H9 (cell line): ENCODE results near the gene ZNF804A. TPM values are rescaled to one million over a fixed set of nuclear protein-coding genes. Genes with fewer than 3 reads are reported as not detected.

Experiments used
- DNase-seq: peaks from one replicate; pipeline ENCODE4 v3.0.0-alpha.2; 2017
- H2AFZ ChIP-seq: one replicate; pipeline ENCODE4 v1.6.1; 2013; ENCODE audit warnings: mild to moderate bottlenecking, low read length, control low read depth, moderate library complexity
- H2AK5ac ChIP-seq: 2 replicates; pipeline ENCODE4 v1.6.1; 2013; ENCODE audit warnings: low read length, control low read depth, mixed read lengths; ENCODE audit not compliant: insufficient read length
- H2BK120ac ChIP-seq: one replicate; pipeline ENCODE4 v1.6.1; 2013; ENCODE audit warnings: low read depth, mild to moderate bottlenecking, low read length, control low read depth, inconsistent platforms; ENCODE audit not compliant: poor library complexity, severe bottlenecking
- H2BK12ac ChIP-seq: 2 replicates; pipeline ENCODE4 v1.6.1; 2013; ENCODE audit warnings: low read length, control low read depth, mixed read lengths, low read depth; ENCODE audit not compliant: insufficient read length
- H2BK15ac ChIP-seq: 2 replicates; pipeline ENCODE4 v1.6.1; 2013; ENCODE audit warnings: low read depth, low read length, control low read depth
- H2BK20ac ChIP-seq: one replicate; pipeline ENCODE4 v1.6.1; 2013; ENCODE audit warnings: low read depth, mild to moderate bottlenecking, low read length, control low read depth, inconsistent platforms; ENCODE audit not compliant: poor library complexity, severe bottlenecking
- H2BK5ac ChIP-seq: 2 replicates; pipeline ENCODE4 v1.6.1; 2013; ENCODE audit warnings: low read length, control low read depth, mixed read lengths; ENCODE audit not compliant: insufficient read length
- H3K14ac ChIP-seq: 2 replicates; pipeline ENCODE4 v1.6.1; 2013; ENCODE audit warnings: low read length, control low read depth; ENCODE audit not compliant: insufficient read depth
- H3K18ac ChIP-seq: 2 replicates; pipeline ENCODE4 v1.6.1; 2013; ENCODE audit warnings: low read depth, mild to moderate bottlenecking, mixed read lengths, low read length, control low read depth; ENCODE audit not compliant: insufficient read length
- H3K23ac ChIP-seq: 2 replicates; pipeline ENCODE4 v1.6.1; 2013; ENCODE audit warnings: low read length, control low read depth, mixed read lengths, low read depth; ENCODE audit not compliant: insufficient read length
- H3K23me2 ChIP-seq: 2 replicates; pipeline ENCODE4 v1.6.1; 2013; ENCODE audit warnings: low read depth, mild to moderate bottlenecking, mixed read lengths, low read length, control low read depth; ENCODE audit not compliant: insufficient read length, poor library complexity, severe bottlenecking
- H3K27ac ChIP-seq: 2 replicates; pipeline ENCODE4 v1.5.1; 2013; ENCODE audit warnings: low read length, control low read depth, mixed read lengths, low read depth; ENCODE audit not compliant: insufficient read length
- H3K27me3 ChIP-seq: 2 replicates; pipeline ENCODE4 v1.6.1; 2013; ENCODE audit warnings: low read length, control low read depth, inconsistent platforms; ENCODE audit not compliant: insufficient read depth
- H3K4ac ChIP-seq: 2 replicates; pipeline ENCODE4 v1.6.1; 2013; ENCODE audit warnings: low read depth, mild to moderate bottlenecking, control low read depth, inconsistent platforms, low read length, moderate library complexity
- H3K4me1 ChIP-seq: 2 replicates; pipeline ENCODE4 v1.6.1; 2013; ENCODE audit warnings: low read length, control low read depth, inconsistent platforms; ENCODE audit not compliant: insufficient read depth
- H3K4me2 ChIP-seq: 2 replicates; pipeline ENCODE4 v1.6.1; 2013; ENCODE audit warnings: low read length, control low read depth, mixed read lengths; ENCODE audit not compliant: insufficient read length, insufficient read depth
- H3K56ac ChIP-seq: 2 replicates; pipeline ENCODE4 v1.6.1; 2013; ENCODE audit warnings: low read depth, mild to moderate bottlenecking, mixed read lengths, low read length, control low read depth; ENCODE audit not compliant: insufficient read length
- H3K79me1 ChIP-seq: 2 replicates; pipeline ENCODE4 v1.6.1; 2013; ENCODE audit warnings: low read depth, mild to moderate bottlenecking, moderate library complexity, low read length, control low read depth, inconsistent platforms; ENCODE audit not compliant: insufficient read depth, poor library complexity, severe bottlenecking
- H3K79me2 ChIP-seq: 2 replicates; pipeline ENCODE4 v1.6.1; 2013; ENCODE audit warnings: low read length, control low read depth, inconsistent platforms; ENCODE audit not compliant: insufficient read depth
- H3K9ac ChIP-seq: 2 replicates; pipeline ENCODE4 v1.6.1; 2013; ENCODE audit warnings: low read length, control low read depth, mixed read lengths; ENCODE audit not compliant: insufficient read length; ENCODE audit errors: extremely low read depth
- H3K9me3 ChIP-seq: one replicate; pipeline ENCODE4 v1.6.1; 2013; ENCODE audit warnings: low read depth, low read length, inconsistent platforms; ENCODE audit not compliant: control insufficient read depth
- H3T11ph ChIP-seq: one replicate; pipeline ENCODE4 v1.6.1; 2013; ENCODE audit warnings: mild to moderate bottlenecking, low read length, control low read depth, inconsistent platforms
- H4K20me1 ChIP-seq: one replicate; pipeline ENCODE4 v1.6.1; 2013; ENCODE audit not compliant: control insufficient read depth, insufficient read length, insufficient read depth
- H4K5ac ChIP-seq: 2 replicates; pipeline ENCODE4 v1.6.1; 2013; ENCODE audit warnings: low read depth, mild to moderate bottlenecking, mixed read lengths, low read length, control low read depth; ENCODE audit not compliant: insufficient read length
- H4K8ac ChIP-seq: replicated peaks from 2 replicates; pipeline ENCODE4 v1.6.1; 2013; ENCODE audit warnings: low read length, control low read depth, mixed read lengths, low read depth; ENCODE audit not compliant: insufficient read length
- H4K91ac ChIP-seq: 2 replicates; pipeline ENCODE4 v1.6.1; 2013; ENCODE audit warnings: low read depth, mild to moderate bottlenecking, moderate library complexity, mixed read lengths, low read length, control low read depth; ENCODE audit not compliant: insufficient read length
- H3K27ac Mint-ChIP-seq, 3 experiments: 2 replicates in 2 of 3; 3 replicates in 1 of 3; pipeline ENCODE4 v1.8.0; 2020 to 2021; ENCODE audit warnings: mixed read lengths in 3 of 3, mild to moderate bottlenecking in 1 of 3, moderate library complexity in 1 of 3
- H3K27me3 Mint-ChIP-seq: 2 replicates; pipeline ENCODE4 v1.8.0; 2021; ENCODE audit warnings: low read depth, mild to moderate bottlenecking, moderate library complexity, mixed read lengths
- H3K36me3 Mint-ChIP-seq, 3 experiments: 2 replicates in 2 of 3; 3 replicates in 1 of 3; pipeline ENCODE4 v1.8.0; 2020 to 2021; ENCODE audit warnings: low read depth in 3 of 3, mixed read lengths in 3 of 3; ENCODE audit not compliant: insufficient read depth in 1 of 3
- H3K4me1 Mint-ChIP-seq, 2 experiments: 2 replicates each; pipeline ENCODE4 v1.8.0; 2020; ENCODE audit warnings: mixed read lengths in 2 of 2
- H3K4me3 Mint-ChIP-seq, 2 experiments: 2 replicates in 1 of 2; 3 replicates in 1 of 2; pipeline ENCODE4 v1.8.0; 2020 to 2021; ENCODE audit warnings: mild to moderate bottlenecking in 2 of 2, mixed read lengths in 2 of 2, moderate library complexity in 1 of 2
- H3K9me3 Mint-ChIP-seq, 2 experiments: 2 replicates in 1 of 2; 3 replicates in 1 of 2; pipeline ENCODE4 v1.8.0; 2020; ENCODE audit warnings: mild to moderate bottlenecking in 2 of 2, mixed read lengths in 2 of 2, moderate library complexity in 1 of 2
- WGBS: extraction: QIAGEN DNeasy Blood & Tissue Kit; methylation state at CpG from one replicate; pipeline ENCODE4 v1.1.7; 2013; ENCODE audit warnings: missing lambda C conversion rate, low lambda C conversion rate, mixed read lengths; ENCODE audit not compliant: insufficient read length; ENCODE audit errors: extremely low coverage; 5-methylcytosine and 5-hydroxymethylcytosine counted together
- total RNA-seq: library from RNA; stranded (reverse); gene quantifications from 2 replicates; pipeline ENCODE4 v1.2.1, GENCODE V29; 2021
- TF ChIP-seq, protein P1 (sequence below): fragments of 200-600 bp; sonication (generic); conservative IDR thresholded peaks from 3 replicates; pipeline ENCODE4 v1.8.0; 2021; ENCODE audit warnings: antibody characterized with exemption, mild to moderate bottlenecking

The ZNF804A gene
- total RNA-seq, 1 experiment from 2014 or later, result not detected

DNA sequence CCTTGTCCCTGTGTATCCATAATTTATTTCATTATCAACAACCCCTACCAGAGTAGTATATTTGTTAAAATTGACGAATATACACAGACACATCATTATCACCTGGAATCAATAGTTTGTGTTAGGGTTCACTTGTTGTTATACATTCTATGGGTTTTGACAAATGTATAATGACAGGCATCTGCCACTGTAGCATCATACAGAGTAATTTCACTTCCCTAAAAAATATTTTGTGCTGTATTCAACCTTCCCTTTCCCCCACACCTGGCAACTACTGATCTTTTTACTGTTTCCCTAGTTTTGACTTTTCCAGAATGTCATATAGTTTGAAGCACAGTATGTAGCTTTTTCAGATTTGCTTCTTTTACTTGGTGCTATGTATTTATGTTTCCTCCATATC lies 132.0 kb downstream of the ZNF804A start:
- Histone ChIP-seq H3K79me2 (no peaks in the 10 kb centered on the region), H2BK12ac (no peak overlapping the region), H4K91ac (no peak overlapping the region), H3K14ac (no peak overlapping the region), H3K23me2 (no peaks in the 10 kb centered on the region), H3K27ac (no peak overlapping the region), H4K5ac (no peak overlapping the region), H3K23ac (no peak overlapping the region), H2BK15ac (no peak overlapping the region), H3K9me3 (no peaks in the 10 kb centered on the region), H3K4me1 (no peaks in the 10 kb centered on the region), H2AK5ac (no peak overlapping the region), H3K9ac (no peak overlapping the region), H2AFZ (no peak overlapping the region), H3K4ac (no peak overlapping the region), H4K8ac (no peak overlapping the region), H3T11ph (no peak overlapping the region), H2BK20ac (no peak overlapping the region), H3K27me3 (no peaks in the 10 kb centered on the region), H2BK120ac (no peak overlapping the region), H4K20me1 (no peaks in the 10 kb centered on the region), H3K56ac (no peak overlapping the region), H2BK5ac (no peak overlapping the region), H3K79me1 (no peaks in the 10 kb centered on the region), H3K4me2 (no peak overlapping the region), H3K18ac (no peak overlapping the region)
- no peaks in the 10 kb centered on the region for H3K36me3 Mint-ChIP-seq
- TF ChIP-seq, protein P1, sequence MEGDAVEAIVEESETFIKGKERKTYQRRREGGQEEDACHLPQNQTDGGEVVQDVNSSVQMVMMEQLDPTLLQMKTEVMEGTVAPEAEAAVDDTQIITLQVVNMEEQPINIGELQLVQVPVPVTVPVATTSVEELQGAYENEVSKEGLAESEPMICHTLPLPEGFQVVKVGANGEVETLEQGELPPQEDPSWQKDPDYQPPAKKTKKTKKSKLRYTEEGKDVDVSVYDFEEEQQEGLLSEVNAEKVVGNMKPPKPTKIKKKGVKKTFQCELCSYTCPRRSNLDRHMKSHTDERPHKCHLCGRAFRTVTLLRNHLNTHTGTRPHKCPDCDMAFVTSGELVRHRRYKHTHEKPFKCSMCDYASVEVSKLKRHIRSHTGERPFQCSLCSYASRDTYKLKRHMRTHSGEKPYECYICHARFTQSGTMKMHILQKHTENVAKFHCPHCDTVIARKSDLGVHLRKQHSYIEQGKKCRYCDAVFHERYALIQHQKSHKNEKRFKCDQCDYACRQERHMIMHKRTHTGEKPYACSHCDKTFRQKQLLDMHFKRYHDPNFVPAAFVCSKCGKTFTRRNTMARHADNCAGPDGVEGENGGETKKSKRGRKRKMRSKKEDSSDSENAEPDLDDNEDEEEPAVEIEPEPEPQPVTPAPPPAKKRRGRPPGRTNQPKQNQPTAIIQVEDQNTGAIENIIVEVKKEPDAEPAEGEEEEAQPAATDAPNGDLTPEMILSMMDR, result no peak
- H3K4me1 Mint-ChIP-seq, result peaks cover 7 to 14% of the 10 kb centered on the region in 2 experiments
- no peak for DNase-seq
- no peak overlapping the region for H3K4me3 Mint-ChIP-seq
- H3K27ac Mint-ChIP-seq, result no peak overlapping the region
- H3K27me3 Mint-ChIP-seq, result no peaks in the 10 kb centered on the region
- H3K9me3 Mint-ChIP-seq, result no peaks in the 10 kb centered on the region
- no CpG with 5 or more reads among the region's 1 CpG for WGBS
